Endothelial cell of umbilical vein (primary cell): ENCODE data around the gene ERMN. TPM values are rescaled to one million over a fixed set of nuclear protein-coding genes. Genes with fewer than 3 reads are reported as not detected.

Source experiments
- BruUV-seq: library from RNA; stranded (reverse); fragments of 400-500 nt; replicated peaks from 2 replicates; lab custom pipeline; 2021; lab: Mats Ljungman, UMichigan
- CTCF ChIA-PET: fragments of 300-600, 350-600 bp; sonication (Branson Sonifier 250); formaldehyde crosslinking; loops from one replicate; lab custom pipeline; 2021; ENCODE audit warnings: antibody characterized with exemption, inconsistent platforms; lab: Charles Lee
- POLR2A ChIA-PET: fragments of 300-600, 350-600 bp; sonication (Branson Sonifier 250); formaldehyde crosslinking; loops from one replicate; lab custom pipeline; 2021; ENCODE audit warnings: antibody characterized with exemption, inconsistent platforms; lab: Charles Lee
- DNase-seq: peaks from one replicate; pipeline ENCODE4 v3.0.0-alpha.2; 2011; ENCODE audit warnings: low read depth, low spot score
- FAIRE-seq: peaks from 2 replicates; lab custom pipeline; 2011; peaks lifted over from hg19 to GRCh38; lab: Jason Lieb, UNC
- H2AFZ ChIP-seq: 2 replicates; pipeline ENCODE4 v1.6.0; 2012; ENCODE audit warnings: low read depth, low read length, control low read depth, inconsistent platforms
- H3K27ac ChIP-seq: 2 replicates; pipeline ENCODE4 v1.5.1; 2011; ENCODE audit warnings: low read depth, mild to moderate bottlenecking, control low read depth, low read length, moderate library complexity; ENCODE audit not compliant: insufficient read depth
- H3K27me3 ChIP-seq, 2 experiments: 2 replicates each; pipeline versions ENCODE4 v1.6.0 to v1.6.1; 2011; ENCODE audit warnings: low read length in 2 of 2, mixed read lengths in 1 of 2; ENCODE audit not compliant: control insufficient read depth in 2 of 2, insufficient read depth in 2 of 2
- H3K36me3 ChIP-seq, 2 experiments: 2 replicates in 1 of 2; 3 replicates in 1 of 2; pipeline ENCODE4 v1.5.1; 2011; ENCODE audit warnings: low read length in 2 of 2, mild to moderate bottlenecking in 1 of 2, moderate library complexity in 1 of 2; ENCODE audit not compliant: control insufficient read depth in 2 of 2, insufficient read depth in 2 of 2; ENCODE audit errors: extremely low read depth in 1 of 2
- H3K4me1 ChIP-seq: 3 replicates; pipeline ENCODE4 v1.5.1; 2011; ENCODE audit warnings: mild to moderate bottlenecking, low read length; ENCODE audit not compliant: control insufficient read depth, insufficient read depth; ENCODE audit errors: extremely low read depth
- H3K4me2 ChIP-seq: 2 replicates; pipeline ENCODE4 v1.6.1; 2011; ENCODE audit warnings: low read length, control low read depth, mixed read lengths; ENCODE audit not compliant: insufficient read depth
- H3K4me3 ChIP-seq, 3 experiments: fragments of 200-600 bp in 1 of 3; sonication (generic), shearing (Covaris generic) in 1 of 3; replicated peaks in 1 of 3; 2 replicates each; pipeline ENCODE4 v1.5.1; 2011 to 2016; ENCODE audit warnings: control low read depth in 3 of 3, low read length in 3 of 3, mild to moderate bottlenecking in 2 of 3, inconsistent platforms in 1 of 3, low read depth in 1 of 3, moderate library complexity in 1 of 3; ENCODE audit not compliant: insufficient read depth in 1 of 3
- H3K79me2 ChIP-seq: 2 replicates; pipeline ENCODE4 v1.6.0; 2012; ENCODE audit warnings: low read length, inconsistent platforms; ENCODE audit not compliant: control insufficient read depth, insufficient read depth
- H3K9ac ChIP-seq: replicated peaks from 2 replicates; pipeline ENCODE3; 2011; ENCODE audit warnings: low read length, control low read depth; ENCODE audit not compliant: insufficient read depth; ENCODE audit errors: extremely low read depth
- H3K9me1 ChIP-seq: replicated peaks from 3 replicates; pipeline ENCODE4 v1.6.0; 2011; ENCODE audit warnings: mild to moderate bottlenecking, low read length; ENCODE audit not compliant: control insufficient read depth, insufficient read depth; ENCODE audit errors: extremely low read depth
- H3K9me3 ChIP-seq: replicated peaks from 2 replicates; pipeline ENCODE4 v1.5.1; 2012; ENCODE audit warnings: low read length, inconsistent platforms; ENCODE audit not compliant: control insufficient read depth, insufficient read depth
- H4K20me1 ChIP-seq: replicated peaks from 2 replicates; pipeline ENCODE3; 2011; ENCODE audit warnings: mild to moderate bottlenecking, low read length; ENCODE audit not compliant: control insufficient read depth, insufficient read depth; ENCODE audit errors: extremely low read depth
- CTCF ChIP-seq, 2 donors: IDR thresholded peaks; 1 replicate in 1 of 2; 2 replicates in 1 of 2; pipeline ENCODE4 v1.5.1; 2011; ENCODE audit warnings: low read length in 2 of 2, mild to moderate bottlenecking in 2 of 2, moderate library complexity in 2 of 2, control low read depth in 1 of 2, inconsistent platforms in 1 of 2, low read depth in 1 of 2; ENCODE audit not compliant: insufficient read depth in 1 of 2; ENCODE audit errors: extremely low read depth in 1 of 2
- EZH2 ChIP-seq: IDR thresholded peaks from 2 replicates; pipeline ENCODE4 v1.6.1; 2012; ENCODE audit warnings: borderline replicate concordance, low read depth, mild to moderate bottlenecking, moderate library complexity, low read length, inconsistent platforms; ENCODE audit not compliant: severe bottlenecking
- FOS ChIP-seq: IDR thresholded peaks from 2 replicates; pipeline ENCODE4 v1.6.1; 2011; ENCODE audit warnings: mild to moderate bottlenecking, low read length, moderate library complexity, borderline replicate concordance; ENCODE audit not compliant: insufficient read depth
- GATA2 ChIP-seq: IDR thresholded peaks from 2 replicates; pipeline ENCODE4 v1.7.0; 2011; ENCODE audit warnings: low read depth, mild to moderate bottlenecking, moderate library complexity, mixed read lengths, low read length; ENCODE audit not compliant: insufficient read length, insufficient read depth
- JUN ChIP-seq: IDR thresholded peaks from 2 replicates; pipeline ENCODE4 v1.6.1; 2011; ENCODE audit warnings: borderline replicate concordance, low read depth; ENCODE audit not compliant: insufficient read length, insufficient read depth
- MYC ChIP-seq: IDR thresholded peaks from one replicate; pipeline ENCODE4 v1.6.1; 2011; ENCODE audit warnings: mild to moderate bottlenecking, low read depth, low read length
- POLR2A ChIP-seq: IDR thresholded peaks from 2 replicates; pipeline ENCODE4 v1.6.1; 2012; ENCODE audit warnings: low read depth, mild to moderate bottlenecking, control low read depth, low read length
- POLR2AphosphoS5 ChIP-seq: IDR thresholded peaks from 2 replicates; pipeline ENCODE4 v1.6.1; 2012; ENCODE audit warnings: low read depth, mild to moderate bottlenecking, control low read depth, low read length, moderate library complexity; ENCODE audit not compliant: insufficient read depth
- dilution Hi-C: fragments of 300-500 bp; cut with MboI; formaldehyde crosslinking; loops from one replicate; pipeline ENCODE4 v1.15.0; 2019; ENCODE audit warnings: low sequenced_read_pairs; ENCODE audit not compliant: extremely low pct_ligation_motif_present
- intact Hi-C: fragments of 100-400 bp; cut with micrococcal nuclease; formaldehyde crosslinking; loops from one replicate; pipeline ENCODE4 v1.10.0; 2022
- polyA plus RNA-seq, 4 experiments: library from polyadenylated mRNA; depleted of rRNA in 3 of 4; stranded (reverse) in 3 of 4; unstranded in 1 of 4; fragments of >200 nt; gene quantifications; 2 replicates each; pipeline versions ENCODE4 v1.2.1 to v1.2.3, GENCODE V29; 2011 to 2012; ENCODE audit warnings: missing spikeins in 1 of 4
- total RNA-seq: library from RNA; stranded (reverse); gene quantifications from 2 replicates; pipeline ENCODE4 v1.2.3, GENCODE V29; 2021
- TF ChIP-seq, protein P1 (sequence below): IDR thresholded peaks from 2 replicates; pipeline ENCODE4 v1.6.1; 2011; ENCODE audit not compliant: insufficient read depth, insufficient read length

ERMN gene
- total and polyA plus RNA-seq, 2 donors (not counting 3 experiments of a cell fraction or from before 2014, with no cell fraction given), result not detected

DNA sequence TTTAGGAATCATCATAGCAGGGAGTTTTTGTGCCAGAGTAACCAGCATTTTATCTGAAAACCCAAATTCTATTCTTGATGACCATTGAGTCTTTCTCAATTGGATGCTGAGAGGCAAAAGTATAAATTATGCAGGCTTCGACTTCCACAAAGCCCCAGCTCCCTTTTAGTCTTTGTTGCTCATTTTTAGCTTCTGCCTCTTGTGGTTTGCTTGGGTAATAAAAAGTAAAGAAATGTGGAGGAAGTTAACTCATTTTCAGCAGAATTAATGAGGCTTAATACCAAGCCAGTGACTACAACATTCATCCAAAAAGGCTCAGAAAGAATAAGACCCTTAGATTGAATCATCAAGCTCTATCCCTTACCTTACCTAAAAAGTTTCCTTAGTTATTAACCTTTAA, 18.6 kb downstream of the ERMN start:
- FAIRE-seq, result no peak

GRCh38 chr2:157305723-157306110, 19.9 kb downstream of the ERMN start:
- Histone ChIP-seq H3K4me2 (no peak overlapping the region), H3K27me3 (peaks cover 0 to 7% of the 10 kb centered on the region in 2 experiments), H3K4me3 (no peak overlapping the region), H3K27ac (no peak overlapping the region), H3K9me1 (no peaks in the 10 kb centered on the region), H3K4me1 (no peaks in the 10 kb centered on the region), H3K9me3 (no peaks in the 10 kb centered on the region), H3K36me3 (no peaks in the 10 kb centered on the region), H4K20me1 (no peaks in the 10 kb centered on the region), H3K9ac (no peak overlapping the region), H2AFZ (no peak overlapping the region), H3K79me2 (no peaks in the 10 kb centered on the region)
- DNase-seq (no peak), FAIRE-seq (no peak)
- TF ChIP-seq POLR2AphosphoS5 (no peak), GATA2 (no peak), MYC (no peak), FOS (no peak), CTCF (IDR thresholded peaks at IDR 0.05; ENCODE audit: extremely low read depth in 1 of 2, insufficient read depth in 1 of 2, low read depth in 1 of 2, low read length in 2 of 2) (no peak), EZH2 (no peak), POLR2A (no peak), JUN (no peak)
- TF ChIP-seq, protein P1, sequence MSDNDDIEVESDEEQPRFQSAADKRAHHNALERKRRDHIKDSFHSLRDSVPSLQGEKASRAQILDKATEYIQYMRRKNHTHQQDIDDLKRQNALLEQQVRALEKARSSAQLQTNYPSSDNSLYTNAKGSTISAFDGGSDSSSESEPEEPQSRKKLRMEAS, result no peak
- no TSS peak for BruUV-seq
- CTCF ChIA-PET, result interaction anchor here (1.2 to 8.4 kb wide), 3 partner anchors 13 to 1933 kb away, joined by 5 to 249 read pairs (median 9); partner anchors contain the start of gene ERMN
- POLR2A ChIA-PET, result no interaction called here
- dilution Hi-C loops (no loop called here), intact Hi-C loops (no loop called here)

More for the DNA sequence above, 18.6 kb downstream of the ERMN start:
- peaks cover 0 to 7% of the 10 kb centered on the region in 2 experiments for H3K27me3 ChIP-seq
- no TSS peak for BruUV-seq
- no peaks in the 10 kb centered on the region for H3K79me2 ChIP-seq
- POLR2A ChIA-PET, result no interaction called here
- CTCF ChIA-PET, result interaction anchor here (1.0 to 8.4 kb wide), 3 partner anchors 9 to 25 kb away, joined by 3 to 249 read pairs (median 5); partner anchors contain the start of gene ERMN
- no peak for TF ChIP-seq CTCF (IDR thresholded peaks at IDR 0.05; ENCODE audit: extremely low read depth in 1 of 2, insufficient read depth in 1 of 2, low read depth in 1 of 2, low read length in 2 of 2)
- no peak for TF ChIP-seq POLR2AphosphoS5
- H3K4me3 ChIP-seq, result no peak overlapping the region
- no peaks in the 10 kb centered on the region for H3K36me3 ChIP-seq
- intact Hi-C loops, result no loop called here
- no peaks in the 10 kb centered on the region for H3K9me3 ChIP-seq
- H3K27ac ChIP-seq, result no peak overlapping the region
- no peak for DNase-seq
- dilution Hi-C loops, result no loop called here
- no peaks in the 10 kb centered on the region for H3K4me1 ChIP-seq
- no peaks in the 10 kb centered on the region for H4K20me1 ChIP-seq
- no peaks in the 10 kb centered on the region for H3K9me1 ChIP-seq
- no peak overlapping the region for H2AFZ ChIP-seq
- no peak overlapping the region for H3K9ac ChIP-seq
- H3K4me2 ChIP-seq, result no peak overlapping the region
